WI38 (cell line): ENCODE data around the gene THRB.

Experiments used
- H3K4me3 ChIP-seq: 2 replicates; pipeline ENCODE4 v1.5.1; 2011; ENCODE audit warnings: low read depth, mild to moderate bottlenecking, control low read depth, low read length
- TF ChIP-seq, protein P1 (sequence below): IDR thresholded peaks from 2 replicates; pipeline ENCODE4 v1.5.1; 2012; ENCODE audit warnings: low read depth, mild to moderate bottlenecking, control low read depth, low read length

Gene THRB

DNA sequence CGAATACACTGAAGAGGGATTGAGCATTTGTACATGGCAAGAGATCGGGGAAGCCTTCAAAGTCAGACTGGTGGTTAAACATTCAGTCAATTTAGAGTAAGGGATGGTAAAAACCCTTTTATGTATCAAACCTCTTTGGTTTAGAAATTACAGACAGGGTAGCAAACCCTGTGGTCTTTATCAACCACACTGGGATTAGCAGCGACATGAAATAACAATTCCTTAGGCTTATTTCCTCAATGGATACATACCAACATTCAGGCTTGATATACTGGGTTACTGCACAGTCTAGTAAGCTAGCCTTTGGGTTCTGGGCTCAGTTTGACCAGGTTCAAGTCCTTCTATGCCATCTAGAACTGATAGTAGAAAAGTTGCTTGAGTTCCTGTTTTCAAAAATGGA is 127.4 kb downstream of the THRB start:
- no peak overlapping the region for H3K4me3 ChIP-seq
- TF ChIP-seq, protein P1, sequence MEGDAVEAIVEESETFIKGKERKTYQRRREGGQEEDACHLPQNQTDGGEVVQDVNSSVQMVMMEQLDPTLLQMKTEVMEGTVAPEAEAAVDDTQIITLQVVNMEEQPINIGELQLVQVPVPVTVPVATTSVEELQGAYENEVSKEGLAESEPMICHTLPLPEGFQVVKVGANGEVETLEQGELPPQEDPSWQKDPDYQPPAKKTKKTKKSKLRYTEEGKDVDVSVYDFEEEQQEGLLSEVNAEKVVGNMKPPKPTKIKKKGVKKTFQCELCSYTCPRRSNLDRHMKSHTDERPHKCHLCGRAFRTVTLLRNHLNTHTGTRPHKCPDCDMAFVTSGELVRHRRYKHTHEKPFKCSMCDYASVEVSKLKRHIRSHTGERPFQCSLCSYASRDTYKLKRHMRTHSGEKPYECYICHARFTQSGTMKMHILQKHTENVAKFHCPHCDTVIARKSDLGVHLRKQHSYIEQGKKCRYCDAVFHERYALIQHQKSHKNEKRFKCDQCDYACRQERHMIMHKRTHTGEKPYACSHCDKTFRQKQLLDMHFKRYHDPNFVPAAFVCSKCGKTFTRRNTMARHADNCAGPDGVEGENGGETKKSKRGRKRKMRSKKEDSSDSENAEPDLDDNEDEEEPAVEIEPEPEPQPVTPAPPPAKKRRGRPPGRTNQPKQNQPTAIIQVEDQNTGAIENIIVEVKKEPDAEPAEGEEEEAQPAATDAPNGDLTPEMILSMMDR = no peak

DNA sequence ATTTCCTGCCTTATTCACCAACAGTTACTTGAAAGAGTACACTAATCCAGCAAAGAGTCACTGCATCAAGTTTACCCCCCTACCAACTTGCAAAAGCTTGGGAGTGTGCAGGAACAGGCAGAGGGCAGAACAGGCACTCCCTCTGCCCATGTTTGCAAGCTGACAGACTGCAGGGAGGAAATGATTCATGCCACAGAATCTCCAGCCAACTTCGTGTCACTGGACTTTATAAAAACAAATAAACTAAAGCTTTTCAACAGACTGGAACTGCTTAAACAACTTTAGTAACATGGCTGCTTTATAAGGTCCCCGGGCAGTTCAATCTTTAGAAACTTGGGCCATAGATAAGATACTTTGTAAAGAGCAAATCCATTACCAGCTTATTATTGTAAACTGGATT is 129.5 kb downstream of the THRB start:
- H3K4me3 ChIP-seq = no peak overlapping the region
- TF ChIP-seq, protein P1 = no peak

DNA sequence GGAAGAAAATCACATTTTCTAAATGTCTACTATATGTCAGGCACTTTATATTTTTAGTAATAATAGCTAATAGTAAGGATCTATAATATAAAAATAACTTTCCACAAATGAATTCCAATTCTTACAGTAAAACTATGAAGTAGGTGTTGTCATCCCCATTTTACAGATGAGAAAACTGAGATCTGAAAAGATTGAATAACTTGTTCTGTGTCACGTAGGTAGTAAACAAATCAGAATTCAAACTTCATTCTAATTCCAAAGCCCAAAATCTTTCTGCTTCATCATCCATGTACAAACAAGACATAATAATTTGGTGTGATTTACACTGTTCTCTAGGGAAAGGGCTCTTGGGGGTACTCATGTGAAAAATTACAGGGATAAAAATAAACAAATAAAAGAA is 130.3 kb downstream of the THRB start:
- H3K4me3 ChIP-seq = no peak overlapping the region
- TF ChIP-seq, protein P1 = no peak

DNA sequence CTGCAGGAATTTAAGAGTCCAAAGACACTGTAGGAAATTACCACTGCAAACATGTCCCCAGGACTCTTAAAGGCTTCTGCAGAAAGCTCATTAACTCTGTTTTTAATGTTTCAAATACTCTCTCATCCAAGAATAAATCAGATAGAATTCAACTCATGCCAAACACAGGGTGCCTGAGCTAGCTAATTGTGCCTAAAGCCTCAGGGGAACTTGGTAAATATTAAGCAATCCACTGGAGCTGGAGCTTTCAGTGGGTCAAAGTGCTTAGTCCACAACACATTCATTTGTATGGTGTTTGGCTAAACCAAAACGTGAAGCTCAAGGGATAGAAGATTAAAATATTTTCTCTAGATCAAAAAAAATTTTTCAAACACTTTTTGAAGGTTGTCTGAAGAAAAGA is 131.4 kb downstream of the THRB start:
- TF ChIP-seq, protein P1 = no peak
- H3K4me3 ChIP-seq = no peak overlapping the region

DNA sequence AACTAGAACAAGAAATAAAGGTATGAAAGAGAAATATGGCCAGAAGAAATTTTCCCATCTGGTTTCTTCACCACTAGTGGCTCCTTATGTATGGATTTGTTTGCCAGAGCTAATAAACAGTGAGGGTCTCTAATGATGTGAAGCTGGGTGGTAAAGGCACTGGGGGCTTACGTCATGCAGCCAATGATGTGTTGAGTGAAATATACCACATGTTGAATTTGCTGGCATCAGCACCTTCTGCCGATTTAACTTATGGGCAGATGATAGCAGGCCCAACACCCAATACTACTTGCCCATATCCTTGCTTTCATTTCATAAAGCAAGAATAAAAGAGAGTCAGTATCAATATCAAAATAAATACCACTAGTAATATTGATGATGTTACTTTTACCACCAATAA is 133.0 kb downstream of the THRB start:
- no peak overlapping the region for H3K4me3 ChIP-seq
- TF ChIP-seq, protein P1 = no peak

DNA sequence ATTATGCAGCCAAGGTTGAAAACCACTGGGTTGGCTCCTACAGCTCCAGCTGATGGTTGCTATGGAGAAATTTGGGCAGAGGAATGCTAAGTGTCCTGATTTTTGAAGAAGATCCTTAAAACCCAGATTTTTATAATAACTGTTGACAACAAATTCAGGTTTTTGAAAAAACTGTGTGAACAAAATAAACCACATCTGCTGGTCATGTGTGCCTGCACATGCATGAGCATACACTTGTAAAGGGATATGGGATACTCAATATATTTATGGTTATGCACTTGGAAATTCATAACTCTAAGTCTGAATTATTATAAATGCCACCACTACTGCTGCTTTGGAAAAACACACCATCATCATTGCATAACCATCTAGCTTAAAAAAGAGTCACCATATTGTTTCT is 133.7 kb downstream of the THRB start:
- TF ChIP-seq, protein P1 = no peak
- H3K4me3 ChIP-seq = no peak overlapping the region

DNA sequence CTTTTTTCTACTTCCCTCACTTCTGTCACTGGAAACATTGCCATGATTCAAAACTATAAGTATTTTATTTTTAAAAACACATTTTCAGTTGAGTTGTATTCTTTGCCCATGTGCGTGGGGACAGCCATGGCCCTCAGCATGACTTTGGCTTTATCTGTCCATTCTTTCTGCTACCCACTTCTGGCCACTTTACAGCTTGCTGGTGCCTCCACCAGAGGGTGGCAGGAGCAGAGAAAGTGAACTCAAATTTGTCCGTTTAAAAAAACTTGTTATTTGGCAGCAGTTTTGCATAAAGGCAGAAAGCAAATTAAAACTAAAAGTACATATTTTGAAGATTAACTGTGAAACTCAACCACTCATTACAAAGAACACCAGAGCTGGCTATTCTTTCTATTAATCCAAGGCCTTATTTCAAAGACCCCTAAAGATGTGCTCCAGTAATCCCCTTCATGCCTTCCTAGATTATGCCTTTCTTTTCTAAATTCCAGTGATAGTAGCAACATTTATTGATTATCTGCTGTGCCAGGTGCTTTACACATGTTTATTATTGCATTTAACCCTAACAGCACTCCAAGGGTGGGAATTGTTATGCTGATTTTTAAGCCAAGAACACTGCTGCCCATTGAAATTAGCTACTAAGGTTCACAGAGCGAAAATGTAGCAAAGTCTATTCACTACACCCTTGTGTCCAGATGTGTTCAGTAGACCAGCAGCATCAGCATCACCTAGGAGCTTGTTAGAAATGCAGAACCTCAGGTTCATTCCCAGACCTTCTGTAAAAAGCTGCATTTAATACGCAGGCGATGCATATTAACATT is 134.8 kb downstream of the THRB start:
- no peak overlapping the region for H3K4me3 ChIP-seq

More for the DNA sequence above, 134.8 kb downstream of the THRB start:
- TF ChIP-seq, protein P1 = no peak
